ENCODE results near the gene NOG.

DNA sequence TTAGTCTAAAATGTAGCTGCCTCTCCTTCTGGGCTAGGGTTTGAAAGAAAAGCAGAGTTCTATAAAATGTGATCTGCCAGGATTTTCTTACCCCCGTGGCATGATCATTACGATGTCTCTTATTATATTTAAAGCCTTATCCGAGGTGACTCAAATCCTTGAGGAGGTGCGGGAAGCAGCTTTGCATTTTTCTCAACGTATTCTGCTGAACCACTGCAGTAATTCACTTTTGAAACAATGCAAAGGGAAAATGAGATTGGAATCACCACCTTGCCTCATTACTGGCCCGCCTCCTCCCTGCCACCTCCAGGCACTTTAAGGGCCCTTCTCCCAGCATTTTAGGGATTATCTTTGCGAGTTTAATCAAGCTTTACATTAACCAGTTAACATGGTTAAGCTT, 9.7 kb upstream of the NOG start:
- TF ChIP-seq, protein P1, sequence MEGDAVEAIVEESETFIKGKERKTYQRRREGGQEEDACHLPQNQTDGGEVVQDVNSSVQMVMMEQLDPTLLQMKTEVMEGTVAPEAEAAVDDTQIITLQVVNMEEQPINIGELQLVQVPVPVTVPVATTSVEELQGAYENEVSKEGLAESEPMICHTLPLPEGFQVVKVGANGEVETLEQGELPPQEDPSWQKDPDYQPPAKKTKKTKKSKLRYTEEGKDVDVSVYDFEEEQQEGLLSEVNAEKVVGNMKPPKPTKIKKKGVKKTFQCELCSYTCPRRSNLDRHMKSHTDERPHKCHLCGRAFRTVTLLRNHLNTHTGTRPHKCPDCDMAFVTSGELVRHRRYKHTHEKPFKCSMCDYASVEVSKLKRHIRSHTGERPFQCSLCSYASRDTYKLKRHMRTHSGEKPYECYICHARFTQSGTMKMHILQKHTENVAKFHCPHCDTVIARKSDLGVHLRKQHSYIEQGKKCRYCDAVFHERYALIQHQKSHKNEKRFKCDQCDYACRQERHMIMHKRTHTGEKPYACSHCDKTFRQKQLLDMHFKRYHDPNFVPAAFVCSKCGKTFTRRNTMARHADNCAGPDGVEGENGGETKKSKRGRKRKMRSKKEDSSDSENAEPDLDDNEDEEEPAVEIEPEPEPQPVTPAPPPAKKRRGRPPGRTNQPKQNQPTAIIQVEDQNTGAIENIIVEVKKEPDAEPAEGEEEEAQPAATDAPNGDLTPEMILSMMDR (IDR thresholded peaks at IDR 0.05): no peak
- no peak for TF ChIP-seq ZFX (IDR thresholded peaks at IDR 0.05; ENCODE audit: borderline replicate concordance)

Measured in 22Rv1 (cell line).